Measurements from ENCODE around the gene ZNF263. TPM values are rescaled to one million over a fixed set of nuclear protein-coding genes. Genes with fewer than 3 reads are reported as not detected.

Gene ZNF263
- total and polyA plus RNA-seq, 10 of the 15 experiments (the other 5 are each of a cell fraction or from before 2014, with no cell fraction given): 4.7 to 45.6 (median 24.5) TPM

DNA sequence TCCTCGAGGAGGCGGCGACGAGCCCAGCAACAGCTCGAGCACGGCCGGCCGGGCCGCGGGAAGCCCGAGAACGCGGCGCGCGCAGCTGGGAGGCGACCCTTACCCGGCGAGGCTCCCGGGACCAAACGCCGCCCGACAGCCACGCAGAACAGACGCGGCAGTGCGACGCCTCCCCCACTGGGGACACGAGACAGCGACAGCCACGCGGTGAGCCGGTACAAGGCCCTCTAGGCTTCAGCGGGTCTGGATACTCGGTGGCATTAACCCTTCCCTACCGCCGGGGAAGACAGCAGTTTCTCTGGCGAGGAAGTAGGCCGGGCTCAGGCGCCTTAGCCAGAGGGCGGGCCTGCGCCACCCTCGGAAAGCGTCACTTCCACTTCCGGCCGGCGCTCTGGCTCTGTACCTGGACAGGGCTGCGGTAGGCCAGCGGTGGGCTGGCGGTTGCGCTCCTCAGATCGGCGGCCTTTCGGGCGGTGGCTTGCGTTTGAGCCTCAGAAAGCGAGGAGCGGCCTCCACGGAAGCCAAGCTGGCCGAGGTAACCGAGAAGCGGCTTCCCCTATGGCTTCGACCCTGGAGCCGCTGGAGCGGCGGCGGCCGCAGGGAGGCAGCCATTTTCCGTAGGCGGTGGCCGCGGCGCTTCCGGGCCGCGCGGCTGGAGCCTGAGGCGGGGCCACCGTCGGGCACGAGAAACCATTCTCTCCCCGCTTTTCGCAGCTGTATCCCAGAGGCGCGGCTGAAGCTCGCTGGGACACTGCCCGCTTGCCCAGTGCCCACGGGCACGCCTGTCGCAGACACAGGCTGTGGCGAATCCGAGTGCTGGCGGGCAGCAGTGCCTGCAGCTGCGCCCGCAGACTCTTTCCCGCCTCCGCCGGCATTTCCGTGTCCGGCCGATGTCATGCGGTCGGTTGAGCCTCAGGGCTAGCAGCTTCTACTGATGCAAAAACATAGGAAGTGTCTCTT is 22.1 kb downstream of the ZNF263 start, which contains the start of the genes TIGD7 and ZNF75A (continued):
- TF ChIP-seq, protein P1, sequence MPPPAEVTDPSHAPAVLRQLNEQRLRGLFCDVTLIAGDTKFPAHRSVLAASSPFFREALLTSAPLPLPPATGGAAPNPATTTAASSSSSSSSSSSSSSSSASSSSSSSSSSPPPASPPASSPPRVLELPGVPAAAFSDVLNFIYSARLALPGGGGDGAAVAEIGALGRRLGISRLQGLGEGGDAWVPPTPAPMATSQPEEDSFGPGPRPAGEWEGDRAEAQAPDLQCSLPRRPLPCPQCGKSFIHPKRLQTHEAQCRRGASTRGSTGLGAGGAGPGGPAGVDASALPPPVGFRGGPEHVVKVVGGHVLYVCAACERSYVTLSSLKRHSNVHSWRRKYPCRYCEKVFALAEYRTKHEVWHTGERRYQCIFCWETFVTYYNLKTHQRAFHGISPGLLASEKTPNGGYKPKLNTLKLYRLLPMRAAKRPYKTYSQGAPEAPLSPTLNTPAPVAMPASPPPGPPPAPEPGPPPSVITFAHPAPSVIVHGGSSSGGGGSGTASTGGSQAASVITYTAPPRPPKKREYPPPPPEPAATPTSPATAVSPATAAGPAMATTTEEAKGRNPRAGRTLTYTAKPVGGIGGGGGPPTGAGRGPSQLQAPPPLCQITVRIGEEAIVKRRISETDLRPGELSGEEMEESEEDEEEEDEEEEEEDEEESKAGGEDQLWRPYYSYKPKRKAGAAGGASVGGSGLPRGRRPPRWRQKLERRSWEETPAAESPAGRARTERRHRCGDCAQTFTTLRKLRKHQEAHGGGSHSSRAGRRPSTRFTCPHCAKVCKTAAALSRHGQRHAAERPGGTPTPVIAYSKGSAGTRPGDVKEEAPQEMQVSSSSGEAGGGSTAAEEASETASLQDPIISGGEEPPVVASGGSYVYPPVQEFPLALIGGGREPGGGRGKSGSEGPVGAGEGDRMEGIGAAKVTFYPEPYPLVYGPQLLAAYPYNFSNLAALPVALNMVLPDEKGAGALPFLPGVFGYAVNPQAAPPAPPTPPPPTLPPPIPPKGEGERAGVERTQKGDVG (CRISPR knock-in tag; IDR thresholded peaks at IDR 0.05): no peak
- TF ChIP-seq PAX8 (IDR thresholded peaks at IDR 0.05) (no peak), FOXK2 (IDR thresholded peaks at IDR 0.05) (no peak), DPF2 (IDR thresholded peaks at IDR 0.05) (peak; percentile 72)
- TF ChIP-seq, protein P2, sequence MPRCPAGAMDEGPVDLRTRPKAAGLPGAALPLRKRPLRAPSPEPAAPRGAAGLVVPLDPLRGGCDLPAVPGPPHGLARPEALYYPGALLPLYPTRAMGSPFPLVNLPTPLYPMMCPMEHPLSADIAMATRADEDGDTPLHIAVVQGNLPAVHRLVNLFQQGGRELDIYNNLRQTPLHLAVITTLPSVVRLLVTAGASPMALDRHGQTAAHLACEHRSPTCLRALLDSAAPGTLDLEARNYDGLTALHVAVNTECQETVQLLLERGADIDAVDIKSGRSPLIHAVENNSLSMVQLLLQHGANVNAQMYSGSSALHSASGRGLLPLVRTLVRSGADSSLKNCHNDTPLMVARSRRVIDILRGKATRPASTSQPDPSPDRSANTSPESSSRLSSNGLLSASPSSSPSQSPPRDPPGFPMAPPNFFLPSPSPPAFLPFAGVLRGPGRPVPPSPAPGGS (IDR thresholded peaks at IDR 0.05; ENCODE audit: borderline replicate concordance, insufficient read depth, low read depth, low read length, poor library complexity, severe bottlenecking): no peak
